ENCODE measurements around the gene PDE6A.

GRCh38 chr5:149860801-149861322, 83.7 kb downstream of the PDE6A start:
- TF ChIP-seq EZH2phosphoT487 (IDR thresholded peaks at IDR 0.05; ENCODE audit: insufficient read depth, low read depth) (no peak), EZH2 (IDR thresholded peaks at IDR 0.05; ENCODE audit: insufficient read depth, poor library complexity, severe bottlenecking) (no peak)
